DOHH2 (cell line): ENCODE measurements around the gene FAM193A.

Source experiments
- H3F3A ChIP-seq: fragments of 200-600 bp; sonication (generic), shearing (Covaris generic); 2 replicates; pipeline ENCODE4 v1.6.0; 2016; ENCODE audit warnings: antibody characterized with exemption, mild to moderate bottlenecking; ENCODE audit not compliant: control insufficient read depth, insufficient read depth
- H3K27ac ChIP-seq: fragments of 200-600 bp; sonication (generic); 2 replicates; pipeline ENCODE4 v1.5.1; 2014; ENCODE audit warnings: low read depth, mild to moderate bottlenecking, low read length, moderate library complexity
- H3K27me3 ChIP-seq: fragments of 200-600 bp; sonication (generic); 2 replicates; pipeline ENCODE4 v1.6.1; 2014; ENCODE audit warnings: mild to moderate bottlenecking, low read length, mixed read lengths; ENCODE audit not compliant: control insufficient read depth
- H3K36me3 ChIP-seq: fragments of 200-600 bp; sonication (generic); 2 replicates; pipeline ENCODE4 v1.6.1; 2014; ENCODE audit warnings: mild to moderate bottlenecking, low read length, moderate library complexity, mixed read lengths; ENCODE audit not compliant: control insufficient read depth
- H3K4me1 ChIP-seq: fragments of 200-600 bp; sonication (generic); 2 replicates; pipeline ENCODE4 v1.6.1; 2014; ENCODE audit warnings: mild to moderate bottlenecking, low read length, mixed read lengths; ENCODE audit not compliant: control insufficient read depth
- H3K4me2 ChIP-seq: fragments of 200-600 bp; sonication (generic); 2 replicates; pipeline ENCODE4 v1.6.0; 2014; ENCODE audit warnings: mild to moderate bottlenecking, low read length, moderate library complexity
- H3K4me3 ChIP-seq: fragments of 200-600 bp; sonication (generic); 2 replicates; pipeline ENCODE4 v1.5.1; 2014; ENCODE audit warnings: mild to moderate bottlenecking, low read length, mixed read lengths
- H3K79me2 ChIP-seq: fragments of 200-600 bp; sonication (generic); 2 replicates; pipeline ENCODE4 v1.6.1; 2014; ENCODE audit warnings: mild to moderate bottlenecking, low read length, mixed read lengths; ENCODE audit not compliant: control insufficient read depth
- H3K9me2 ChIP-seq: fragments of 200-600 bp; sonication (generic); replicated peaks from 2 replicates; pipeline ENCODE4 v1.6.1; 2014; ENCODE audit warnings: mild to moderate bottlenecking, low read length, mixed read lengths; ENCODE audit not compliant: control insufficient read depth
- H3K9me3 ChIP-seq: fragments of 200-600 bp; sonication (generic); 2 replicates; pipeline ENCODE4 v1.6.1; 2014; ENCODE audit warnings: antibody characterized with exemption, low read length, mixed read lengths; ENCODE audit not compliant: control insufficient read depth, insufficient read depth
- H4K20me1 ChIP-seq: fragments of 200-600 bp; sonication (generic); 2 replicates; pipeline ENCODE4 v1.6.0; 2014; ENCODE audit warnings: low read depth, mild to moderate bottlenecking, antibody characterized with exemption, low read length, moderate library complexity; ENCODE audit not compliant: control insufficient read depth, insufficient read depth
- CTCF ChIP-seq: fragments of 200-600 bp; sonication (generic); IDR thresholded peaks from one replicate; pipeline ENCODE4 v1.5.1; 2014; ENCODE audit warnings: antibody characterized with exemption, mild to moderate bottlenecking, low read depth, low read length; ENCODE audit not compliant: poor library complexity, severe bottlenecking
- EZH2phosphoT487 ChIP-seq: fragments of 200-600 bp; sonication (generic); IDR thresholded peaks from 2 replicates; pipeline ENCODE4 v1.6.1; 2017; ENCODE audit warnings: borderline replicate concordance, mild to moderate bottlenecking, antibody characterized with exemption, low read length, moderate library complexity, mixed read lengths

FAM193A gene

GRCh38 chr4:2647403-2648158, 111.1 kb downstream of the FAM193A start:
- H3K9me3 ChIP-seq = no peaks in the 10 kb centered on the region
- H3K4me2 ChIP-seq = no peak overlapping the region
- no peak for TF ChIP-seq EZH2phosphoT487
- no peak for TF ChIP-seq CTCF
- no peak overlapping the region for H3K27ac ChIP-seq
- no peaks in the 10 kb centered on the region for H3K27me3 ChIP-seq
- H3K4me3 ChIP-seq = no peak overlapping the region
- H3K79me2 ChIP-seq = no peaks in the 10 kb centered on the region
- H3K4me1 ChIP-seq = no peaks in the 10 kb centered on the region
- no peaks in the 10 kb centered on the region for H3F3A ChIP-seq
- H3K9me2 ChIP-seq = no peaks in the 10 kb centered on the region
- H3K36me3 ChIP-seq = peaks cover 41% of the 10 kb centered on the region
- H4K20me1 ChIP-seq = no peaks in the 10 kb centered on the region

GRCh38 chr4:2648159-2648814, 111.8 kb downstream of the FAM193A start:
- no peak overlapping the region for H3K4me3 ChIP-seq
- H3K36me3 ChIP-seq = peaks cover 41% of the 10 kb centered on the region
- H3F3A ChIP-seq = no peaks in the 10 kb centered on the region
- no peaks in the 10 kb centered on the region for H4K20me1 ChIP-seq
- H3K27me3 ChIP-seq = no peaks in the 10 kb centered on the region
- no peaks in the 10 kb centered on the region for H3K9me2 ChIP-seq
- TF ChIP-seq CTCF = no peak
- TF ChIP-seq EZH2phosphoT487 = no peak
- no peaks in the 10 kb centered on the region for H3K9me3 ChIP-seq
- H3K79me2 ChIP-seq = no peaks in the 10 kb centered on the region
- no peak overlapping the region for H3K4me2 ChIP-seq
- H3K27ac ChIP-seq = no peak overlapping the region
- H3K4me1 ChIP-seq = no peaks in the 10 kb centered on the region

GRCh38 chr4:2649604-2650114, 113.2 kb downstream of the FAM193A start:
- no peaks in the 10 kb centered on the region for H3F3A ChIP-seq
- H3K4me2 ChIP-seq = no peak overlapping the region
- no peaks in the 10 kb centered on the region for H3K79me2 ChIP-seq
- no peaks in the 10 kb centered on the region for H3K27me3 ChIP-seq
- peaks cover 41% of the 10 kb centered on the region for H3K36me3 ChIP-seq
- TF ChIP-seq EZH2phosphoT487 (no peak), CTCF (no peak)
- no peaks in the 10 kb centered on the region for H4K20me1 ChIP-seq
- no peaks in the 10 kb centered on the region for H3K4me1 ChIP-seq
- H3K9me3 ChIP-seq = no peaks in the 10 kb centered on the region
- no peak overlapping the region for H3K4me3 ChIP-seq
- H3K27ac ChIP-seq = no peak overlapping the region
- H3K9me2 ChIP-seq = no peaks in the 10 kb centered on the region
